Endothelial cell of umbilical vein (primary cell): Measurements from ENCODE around the gene ZNF600.

Source experiments
- CTCF ChIP-seq, 2 donors: IDR thresholded peaks; 1 replicate in 1 of 2; 2 replicates in 1 of 2; pipeline ENCODE4 v1.5.1; 2011; ENCODE audit warnings: low read length in 2 of 2, mild to moderate bottlenecking in 2 of 2, moderate library complexity in 2 of 2, control low read depth in 1 of 2, inconsistent platforms in 1 of 2, low read depth in 1 of 2; ENCODE audit not compliant: insufficient read depth in 1 of 2; ENCODE audit errors: extremely low read depth in 1 of 2
- EZH2 ChIP-seq: IDR thresholded peaks from 2 replicates; pipeline ENCODE4 v1.6.1; 2012; ENCODE audit warnings: borderline replicate concordance, low read depth, mild to moderate bottlenecking, moderate library complexity, low read length, inconsistent platforms; ENCODE audit not compliant: severe bottlenecking

DNA sequence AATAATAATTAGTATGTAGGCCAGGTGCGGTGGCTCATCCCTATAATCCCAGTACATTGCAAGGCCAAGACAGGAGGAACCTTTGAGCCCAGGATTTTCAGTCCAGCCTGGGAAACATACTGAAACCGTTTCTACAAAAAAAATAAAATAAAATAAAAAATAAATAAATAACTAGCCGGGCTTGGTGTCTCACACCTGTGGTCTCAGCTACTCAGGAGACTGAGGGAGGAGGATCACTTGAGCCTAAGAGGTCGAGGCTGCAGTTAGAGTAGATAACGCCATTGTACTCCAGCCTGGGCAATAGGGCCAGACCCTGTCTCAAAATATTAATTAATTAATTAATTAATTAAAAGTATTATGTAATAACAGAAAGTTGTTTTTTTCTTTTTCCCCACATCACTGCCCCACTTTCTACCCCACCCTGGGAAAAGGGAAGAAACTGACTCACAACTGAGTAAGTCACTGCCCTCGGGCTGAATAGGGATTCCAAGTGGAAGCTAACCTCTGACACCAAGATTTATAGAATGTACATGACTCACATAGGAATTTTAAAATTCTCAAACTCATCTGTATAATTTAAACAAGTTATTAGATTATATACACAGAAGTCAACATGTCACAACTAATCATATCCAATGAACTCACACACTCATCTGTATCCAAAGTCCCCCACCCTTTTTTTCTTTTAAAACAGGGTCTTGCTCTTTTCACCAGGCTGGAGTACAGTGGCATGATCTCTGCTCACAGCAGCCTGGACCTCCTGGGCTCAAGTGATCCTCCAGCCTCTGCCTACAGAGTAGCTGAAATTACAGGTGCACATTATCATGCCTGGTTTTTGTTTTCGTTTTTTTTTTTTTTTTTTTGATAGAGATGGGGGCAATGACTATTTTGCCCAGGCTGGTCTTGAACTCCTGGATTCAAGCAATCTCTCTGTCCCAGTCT, 64.3 kb downstream of the ZNF600 start:
- TF ChIP-seq CTCF (IDR thresholded peaks at IDR 0.05; ENCODE audit: extremely low read depth in 1 of 2, insufficient read depth in 1 of 2, low read depth in 1 of 2, low read length in 2 of 2) (no peak), EZH2 (no peak)
